HAP-1 (cell line): Measurements from ENCODE around the gene TIE1.

Source experiments
- DNase-seq, 2 experiments: peaks; one replicate each; pipeline ENCODE4 v3.0.0-alpha.2; 2016 to 2020; ENCODE audit warnings: low spot score in 2 of 2
- H3K27me3 ChIP-seq: fragments of 250-450 bp; sonication (Bioruptor Pico); 2 replicates; pipeline ENCODE4 v1.5.1; 2020; ENCODE audit warnings: low read depth, mild to moderate bottlenecking, moderate library complexity
- H3K36me3 ChIP-seq: fragments of 250-450 bp; sonication (Bioruptor Pico); replicated peaks from 2 replicates; pipeline ENCODE4 v1.5.1; 2020; ENCODE audit warnings: mild to moderate bottlenecking
- H3K4me1 ChIP-seq: fragments of 250-450 bp; sonication (Bioruptor Pico); 2 replicates; pipeline ENCODE4 v1.5.1; 2020; ENCODE audit warnings: mild to moderate bottlenecking
- H3K4me3 ChIP-seq: fragments of 250-450 bp; sonication (Bioruptor Pico); 2 replicates; pipeline ENCODE4 v1.5.1; 2020; ENCODE audit warnings: mild to moderate bottlenecking, moderate library complexity
- H3K9me3 ChIP-seq: fragments of 250-450 bp; sonication (Bioruptor Pico); 2 replicates; pipeline ENCODE4 v1.5.1; 2020; ENCODE audit warnings: mild to moderate bottlenecking, moderate library complexity
- in situ Hi-C: fragments of 300-500 bp; cut with MboI; formaldehyde crosslinking; loops from 3 replicates; pipeline ENCODE4 v1.14.3; 2020; ENCODE audit warnings: low sequenced_read_pairs, inconsistent platforms, mixed read lengths

TIE1 gene

GRCh38 chr1:43334453-43335205 is 33.8 kb downstream of the TIE1 start:
- Histone ChIP-seq H3K4me3 (no peak overlapping the region), H3K36me3 (no peaks in the 10 kb centered on the region), H3K27me3 (no peaks in the 10 kb centered on the region), H3K9me3 (no peaks in the 10 kb centered on the region), H3K4me1 (no peaks in the 10 kb centered on the region)
- in situ Hi-C loops: no loop called here
- DNase-seq: no peak

- in situ Hi-C loops: no loop called here
- no peak for DNase-seq
- no peaks in the 10 kb centered on the region for H3K27me3 ChIP-seq
- H3K4me3 ChIP-seq: no peak within 1 kb of the TSS
- no peaks in the 10 kb centered on the region for H3K36me3 ChIP-seq
- H3K4me1 ChIP-seq: no peaks in the 10 kb centered on the region
- H3K9me3 ChIP-seq: no peaks in the 10 kb centered on the region
Measured at GRCh38 chr1:43337588-43337987, 36.8 kb downstream of the TIE1 start, which contains the start of gene MPL. TSS of gene MPL (plus strand) at chr1:43337818. CDS start at chr1:43337849, 31 bp downstream.

- Histone ChIP-seq H3K27me3 (no peaks in the 10 kb centered on the region), H3K4me3 (no peak overlapping the region), H3K9me3 (no peaks in the 10 kb centered on the region), H3K4me1 (no peaks in the 10 kb centered on the region), H3K36me3 (no peaks in the 10 kb centered on the region)
- in situ Hi-C loops: no loop called here
- no peak for DNase-seq
Measured at GRCh38 chr1:43338001-43338400, 37.2 kb downstream of the TIE1 start.

GRCh38 chr1:43339584-43340232 is 38.9 kb downstream of the TIE1 start:
- Histone ChIP-seq H3K27me3 (no peaks in the 10 kb centered on the region), H3K9me3 (no peaks in the 10 kb centered on the region), H3K36me3 (no peaks in the 10 kb centered on the region), H3K4me1 (no peaks in the 10 kb centered on the region), H3K4me3 (no peak overlapping the region)
- in situ Hi-C loops: no loop called here
- no peak for DNase-seq

GRCh38 chr1:43340559-43340958 is 39.8 kb downstream of the TIE1 start:
- H3K36me3 ChIP-seq: no peaks in the 10 kb centered on the region
- in situ Hi-C loops: no loop called here
- no peaks in the 10 kb centered on the region for H3K27me3 ChIP-seq
- H3K4me3 ChIP-seq: no peak overlapping the region
- DNase-seq: no peak
- no peaks in the 10 kb centered on the region for H3K9me3 ChIP-seq
- H3K4me1 ChIP-seq: no peaks in the 10 kb centered on the region

- no peak for DNase-seq
Measured at GRCh38 chr1:43344267-43344850, 43.6 kb downstream of the TIE1 start.

GRCh38 chr1:43345120-43345519 is 44.3 kb downstream of the TIE1 start:
- Histone ChIP-seq H3K4me1 (no peaks in the 10 kb centered on the region), H3K4me3 (no peak overlapping the region)
- no peak for DNase-seq

More at GRCh38 chr1:43344267-43344850, 43.6 kb downstream of the TIE1 start:
- Histone ChIP-seq H3K36me3 (no peaks in the 10 kb centered on the region), H3K9me3 (no peaks in the 10 kb centered on the region), H3K4me3 (no peak overlapping the region), H3K4me1 (no peaks in the 10 kb centered on the region), H3K27me3 (no peaks in the 10 kb centered on the region)
- in situ Hi-C loops: no loop called here

GRCh38 chr1:43346636-43347035 is 45.9 kb downstream of the TIE1 start:
- Histone ChIP-seq H3K36me3 (no peaks in the 10 kb centered on the region), H3K4me1 (no peaks in the 10 kb centered on the region), H3K9me3 (no peaks in the 10 kb centered on the region), H3K4me3 (no peak overlapping the region), H3K27me3 (no peaks in the 10 kb centered on the region)
- no peak for DNase-seq
- in situ Hi-C loops: no loop called here

More at GRCh38 chr1:43345120-43345519, 44.3 kb downstream of the TIE1 start:
- Histone ChIP-seq H3K27me3 (no peaks in the 10 kb centered on the region), H3K36me3 (no peaks in the 10 kb centered on the region), H3K9me3 (no peaks in the 10 kb centered on the region)
- in situ Hi-C loops: no loop called here

GRCh38 chr1:43348343-43348808 is 47.6 kb downstream of the TIE1 start:
- no peaks in the 10 kb centered on the region for H3K36me3 ChIP-seq
- no peak for DNase-seq
- in situ Hi-C loops: no loop called here
- H3K4me3 ChIP-seq: no peak overlapping the region
- no peaks in the 10 kb centered on the region for H3K4me1 ChIP-seq
- no peaks in the 10 kb centered on the region for H3K27me3 ChIP-seq
- H3K9me3 ChIP-seq: no peaks in the 10 kb centered on the region

- in situ Hi-C loops: no loop called here
- H3K4me3 ChIP-seq: no peak overlapping the region
- DNase-seq: no peak
Measured at GRCh38 chr1:43348809-43349593, 48.2 kb downstream of the TIE1 start.

GRCh38 chr1:43349594-43350306 is 49.0 kb downstream of the TIE1 start:
- Histone ChIP-seq H3K4me1 (no peaks in the 10 kb centered on the region; the same call in 1 of the 2 replicates), H3K27me3 (no peaks in the 10 kb centered on the region), H3K4me3 (no peak overlapping the region), H3K36me3 (no peaks in the 10 kb centered on the region), H3K9me3 (no peaks in the 10 kb centered on the region)
- no peak for DNase-seq
- in situ Hi-C loops: no loop called here

More at GRCh38 chr1:43348809-43349593, 48.2 kb downstream of the TIE1 start:
- Histone ChIP-seq H3K9me3 (no peaks in the 10 kb centered on the region), H3K36me3 (no peaks in the 10 kb centered on the region), H3K27me3 (no peaks in the 10 kb centered on the region), H3K4me1 (no peaks in the 10 kb centered on the region; the same call in 1 of the 2 replicates)

- in situ Hi-C loops: no loop called here
- no peaks in the 10 kb centered on the region for H3K27me3 ChIP-seq
- H3K36me3 ChIP-seq: no peaks in the 10 kb centered on the region
- no peak for DNase-seq
- no peaks in the 10 kb centered on the region; the same call in 1 of the 2 replicates for H3K4me1 ChIP-seq
- H3K4me3 ChIP-seq: no peak overlapping the region
- no peaks in the 10 kb centered on the region for H3K9me3 ChIP-seq
Measured at GRCh38 chr1:43350976-43351375, 50.2 kb downstream of the TIE1 start.
